DND-41 (cell line): ENCODE data around the gene ANO6.

ENCODE experiments used
- ATAC-seq: fragments of 200-7000 bp; cut with Tn5 transposase; 3 replicates; pipeline ENCODE4 v1.9.1; 2021; ENCODE audit warnings: low read depth; ENCODE audit not compliant: insufficient read depth
- DNase-seq: peaks from one replicate; pipeline ENCODE4 v3.0.0-alpha.2; 2020
- H2AFZ ChIP-seq: 2 replicates; pipeline ENCODE4 v1.6.0; 2012; ENCODE audit warnings: low read depth, low read length
- H3K27ac ChIP-seq: 2 replicates; pipeline ENCODE4 v1.5.1; 2012; ENCODE audit warnings: low read length, inconsistent platforms
- H3K27me3 ChIP-seq: fragments of 200-600 bp; sonication (generic); 2 replicates; pipeline ENCODE4 v1.6.0; 2012; ENCODE audit warnings: low read length, mild to moderate bottlenecking, inconsistent platforms; ENCODE audit not compliant: insufficient read depth, poor library complexity
- H3K36me3 ChIP-seq: 2 replicates; pipeline ENCODE4 v1.5.1; 2012; ENCODE audit warnings: low read length, inconsistent platforms; ENCODE audit not compliant: insufficient read depth
- H3K4me1 ChIP-seq: 2 replicates; pipeline ENCODE4 v1.5.1; 2012; ENCODE audit warnings: mild to moderate bottlenecking, low read length; ENCODE audit not compliant: insufficient read depth
- H3K4me2 ChIP-seq: 2 replicates; pipeline ENCODE4 v1.6.0; 2012; ENCODE audit warnings: mild to moderate bottlenecking, moderate library complexity, low read length, inconsistent platforms; ENCODE audit not compliant: insufficient read depth
- H3K4me3 ChIP-seq, 2 experiments: fragments of 200-600 bp in 1 of 2; shearing (Covaris generic) in 1 of 2; 2 replicates each; pipeline ENCODE4 v1.5.1; 2012 to 2016; ENCODE audit warnings: inconsistent platforms in 2 of 2, low read length in 2 of 2, mild to moderate bottlenecking in 2 of 2, low read depth in 1 of 2, moderate library complexity in 1 of 2
- H3K79me2 ChIP-seq: 2 replicates; pipeline ENCODE4 v1.6.0; 2012; ENCODE audit warnings: low read length, inconsistent platforms; ENCODE audit not compliant: insufficient read depth
- H3K9ac ChIP-seq: 2 replicates; pipeline ENCODE4 v1.6.0; 2012; ENCODE audit warnings: low read depth, mild to moderate bottlenecking, inconsistent platforms, low read length, moderate library complexity
- H3K9me3 ChIP-seq: 2 replicates; pipeline ENCODE4 v1.5.1; 2012; ENCODE audit warnings: low read length, moderate library complexity, mild to moderate bottlenecking, inconsistent platforms; ENCODE audit not compliant: insufficient read depth, severe bottlenecking
- H4K20me1 ChIP-seq: 2 replicates; pipeline ENCODE4 v1.6.0; 2012; ENCODE audit warnings: low read length; ENCODE audit not compliant: insufficient read depth
- EZH2 ChIP-seq: IDR thresholded peaks from 3 replicates; pipeline ENCODE4 v1.6.1; 2012; ENCODE audit warnings: borderline replicate concordance, low read depth, mild to moderate bottlenecking, moderate library complexity, low read length, inconsistent platforms; ENCODE audit not compliant: severe bottlenecking
- TF ChIP-seq, protein P1 (sequence below): IDR thresholded peaks from 2 replicates; pipeline ENCODE4 v1.5.1; 2012; ENCODE audit warnings: borderline replicate concordance, low read length, moderate library complexity, mild to moderate bottlenecking; ENCODE audit not compliant: poor library complexity, severe bottlenecking; ENCODE audit errors: extremely low read depth

The ANO6 gene

DNA sequence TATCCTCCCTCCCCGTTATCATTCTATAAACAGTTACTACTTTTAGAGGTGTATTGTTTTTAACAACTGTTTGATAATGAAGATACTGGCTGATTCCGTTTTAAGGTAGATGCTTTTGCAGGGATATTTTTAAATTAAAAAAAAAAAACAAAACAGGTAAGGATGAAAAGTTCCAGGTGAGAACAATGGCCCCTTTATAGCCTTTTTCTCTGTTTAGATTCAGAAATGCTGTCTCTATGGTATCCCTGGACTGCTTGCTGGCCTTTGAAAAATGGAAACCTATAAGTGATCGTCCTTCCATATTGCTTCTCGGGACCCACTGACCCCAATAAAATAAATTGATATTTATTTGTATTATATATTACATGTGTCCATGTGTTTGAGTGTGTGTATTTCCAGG lies 23.2 kb upstream of the ANO6 start:
- Histone ChIP-seq H3K9me3 (no peaks in the 10 kb centered on the region), H2AFZ (no peak overlapping the region), H3K4me3 (no peak overlapping the region), H4K20me1 (no peaks in the 10 kb centered on the region), H3K79me2 (no peaks in the 10 kb centered on the region), H3K36me3 (no peaks in the 10 kb centered on the region), H3K27ac (no peak overlapping the region), H3K27me3 (no peaks in the 10 kb centered on the region), H3K4me2 (no peak overlapping the region), H3K9ac (no peak overlapping the region), H3K4me1 (no peaks in the 10 kb centered on the region)
- no peak for TF ChIP-seq EZH2
- TF ChIP-seq, protein P1, sequence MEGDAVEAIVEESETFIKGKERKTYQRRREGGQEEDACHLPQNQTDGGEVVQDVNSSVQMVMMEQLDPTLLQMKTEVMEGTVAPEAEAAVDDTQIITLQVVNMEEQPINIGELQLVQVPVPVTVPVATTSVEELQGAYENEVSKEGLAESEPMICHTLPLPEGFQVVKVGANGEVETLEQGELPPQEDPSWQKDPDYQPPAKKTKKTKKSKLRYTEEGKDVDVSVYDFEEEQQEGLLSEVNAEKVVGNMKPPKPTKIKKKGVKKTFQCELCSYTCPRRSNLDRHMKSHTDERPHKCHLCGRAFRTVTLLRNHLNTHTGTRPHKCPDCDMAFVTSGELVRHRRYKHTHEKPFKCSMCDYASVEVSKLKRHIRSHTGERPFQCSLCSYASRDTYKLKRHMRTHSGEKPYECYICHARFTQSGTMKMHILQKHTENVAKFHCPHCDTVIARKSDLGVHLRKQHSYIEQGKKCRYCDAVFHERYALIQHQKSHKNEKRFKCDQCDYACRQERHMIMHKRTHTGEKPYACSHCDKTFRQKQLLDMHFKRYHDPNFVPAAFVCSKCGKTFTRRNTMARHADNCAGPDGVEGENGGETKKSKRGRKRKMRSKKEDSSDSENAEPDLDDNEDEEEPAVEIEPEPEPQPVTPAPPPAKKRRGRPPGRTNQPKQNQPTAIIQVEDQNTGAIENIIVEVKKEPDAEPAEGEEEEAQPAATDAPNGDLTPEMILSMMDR = no peak
- ATAC-seq (no peak), DNase-seq (no peak)

- Histone ChIP-seq H3K9ac (peak overlapping the region; percentile 14; the same call in 1 of the 2 replicates), H3K9me3 (no peaks in the 10 kb centered on the region), H3K4me1 (peaks cover 24% of the 10 kb centered on the region), H3K79me2 (no peaks in the 10 kb centered on the region), H3K4me3 (peak overlapping the region in 1 of 2 experiments; percentile 42; a peak in 2 of 4 replicates), H3K4me2 (peak overlapping the region; percentile 48), H3K27me3 (no peaks in the 10 kb centered on the region), H3K27ac (peak overlapping the region; percentile 63), H2AFZ (peak overlapping the region; percentile 0; the same call in 1 of the 2 replicates), H3K36me3 (no peaks in the 10 kb centered on the region), H4K20me1 (no peaks in the 10 kb centered on the region)
- DNase-seq = peak; percentile 61
- TF ChIP-seq, protein P1 = no peak
- no peak for TF ChIP-seq EZH2
- ATAC-seq = peak; percentile 87
These were observed 15.3 kb upstream of the ANO6 start for GRCh38 chr12:45200491-45201043.

- no peaks in the 10 kb centered on the region for H3K79me2 ChIP-seq
- ATAC-seq (no peak), DNase-seq (no peak)
- no peak overlapping the region for H3K4me2 ChIP-seq
- H3K36me3 ChIP-seq = no peaks in the 10 kb centered on the region
- H3K27ac ChIP-seq = no peak overlapping the region
- TF ChIP-seq, protein P1 = no peak
- no peak for TF ChIP-seq EZH2
- H4K20me1 ChIP-seq = no peaks in the 10 kb centered on the region
- H3K27me3 ChIP-seq = no peaks in the 10 kb centered on the region
- no peak overlapping the region for H3K4me3 ChIP-seq
- H3K9me3 ChIP-seq = no peaks in the 10 kb centered on the region
- H2AFZ ChIP-seq = no peak overlapping the region
- H3K4me1 ChIP-seq = peaks cover 24% of the 10 kb centered on the region
- no peak overlapping the region for H3K9ac ChIP-seq
These were observed 12.1 kb upstream of the ANO6 start for GRCh38 chr12:45203767-45204166.

GRCh38 chr12:45204757-45205156 lies 11.1 kb upstream of the ANO6 start:
- Histone ChIP-seq H3K4me1 (peaks cover 16% of the 10 kb centered on the region), H3K36me3 (no peaks in the 10 kb centered on the region), H3K9ac (no peak overlapping the region), H3K27ac (no peak overlapping the region), H3K4me2 (no peak overlapping the region), H2AFZ (no peak overlapping the region), H3K9me3 (no peaks in the 10 kb centered on the region), H3K27me3 (no peaks in the 10 kb centered on the region), H3K79me2 (no peaks in the 10 kb centered on the region), H4K20me1 (no peaks in the 10 kb centered on the region), H3K4me3 (no peak overlapping the region)
- TF ChIP-seq EZH2 = no peak
- no peak for DNase-seq
- ATAC-seq = no peak
